ENCODE measurements around the gene STEAP1B.

DNA sequence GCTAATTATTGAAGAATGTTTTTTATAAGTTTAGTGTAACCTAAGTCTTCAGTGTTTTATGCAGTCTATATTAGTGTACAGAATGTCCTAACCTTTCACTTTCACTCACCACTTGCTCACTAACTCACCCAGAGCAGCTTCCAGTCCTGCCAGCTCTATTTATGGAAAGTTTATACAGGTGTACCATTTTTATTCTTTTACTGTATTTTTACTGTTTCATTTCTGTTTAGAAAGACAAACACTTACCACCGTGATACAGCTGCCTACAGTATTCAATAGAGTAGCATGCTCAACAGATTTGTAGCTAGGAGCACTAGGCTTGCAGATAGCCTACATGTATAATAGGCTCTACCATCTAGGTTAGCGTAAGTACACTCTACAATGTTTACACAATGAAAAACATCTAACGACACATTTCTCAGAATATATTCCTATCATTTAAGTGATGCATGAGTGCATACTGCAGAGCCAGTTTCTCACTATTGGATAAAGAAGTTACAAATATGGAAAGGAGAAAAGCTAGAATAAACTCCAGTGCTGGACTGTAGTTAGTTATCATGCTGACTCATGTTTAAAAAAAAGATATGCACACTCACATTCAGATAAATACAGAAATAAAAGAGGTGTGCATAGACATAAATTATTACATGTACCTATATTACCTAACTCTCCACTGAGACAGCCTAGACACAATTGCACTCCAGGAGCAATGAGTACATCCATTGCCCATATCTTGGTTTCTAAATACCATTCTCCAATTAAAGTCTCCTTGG, 30.4 kb downstream of the STEAP1B start:
- TF ChIP-seq POLR2A (IDR thresholded peaks at IDR 0.05; ENCODE audit: borderline replicate concordance, extremely low read depth, insufficient read depth, insufficient read length) (no peak), YY1 (IDR thresholded peaks at IDR 0.05; ENCODE audit: extremely low read depth, insufficient replicate concordance, low read depth, low read length) (no peak), RAD21 (IDR thresholded peaks at IDR 0.05; ENCODE audit: low read depth) (no peak), JUND (IDR thresholded peaks at IDR 0.05) (no peak), SIN3A (IDR thresholded peaks at IDR 0.05; ENCODE audit: low read depth) (no peak), ZFX (IDR thresholded peaks at IDR 0.05) (no peak), ELF1 (IDR thresholded peaks at IDR 0.05; ENCODE audit: borderline replicate concordance, low read depth) (no peak), ZNF274 (IDR thresholded peaks at IDR 0.05; ENCODE audit: low read depth, low read length) (no peak)
- TF ChIP-seq, protein P1, sequence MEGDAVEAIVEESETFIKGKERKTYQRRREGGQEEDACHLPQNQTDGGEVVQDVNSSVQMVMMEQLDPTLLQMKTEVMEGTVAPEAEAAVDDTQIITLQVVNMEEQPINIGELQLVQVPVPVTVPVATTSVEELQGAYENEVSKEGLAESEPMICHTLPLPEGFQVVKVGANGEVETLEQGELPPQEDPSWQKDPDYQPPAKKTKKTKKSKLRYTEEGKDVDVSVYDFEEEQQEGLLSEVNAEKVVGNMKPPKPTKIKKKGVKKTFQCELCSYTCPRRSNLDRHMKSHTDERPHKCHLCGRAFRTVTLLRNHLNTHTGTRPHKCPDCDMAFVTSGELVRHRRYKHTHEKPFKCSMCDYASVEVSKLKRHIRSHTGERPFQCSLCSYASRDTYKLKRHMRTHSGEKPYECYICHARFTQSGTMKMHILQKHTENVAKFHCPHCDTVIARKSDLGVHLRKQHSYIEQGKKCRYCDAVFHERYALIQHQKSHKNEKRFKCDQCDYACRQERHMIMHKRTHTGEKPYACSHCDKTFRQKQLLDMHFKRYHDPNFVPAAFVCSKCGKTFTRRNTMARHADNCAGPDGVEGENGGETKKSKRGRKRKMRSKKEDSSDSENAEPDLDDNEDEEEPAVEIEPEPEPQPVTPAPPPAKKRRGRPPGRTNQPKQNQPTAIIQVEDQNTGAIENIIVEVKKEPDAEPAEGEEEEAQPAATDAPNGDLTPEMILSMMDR (IDR thresholded peaks at IDR 0.05 in 2 of 3, conservative IDR thresholded peaks at IDR 0.05 in 1 of 3; ENCODE audit: borderline replicate concordance in 1 of 3, insufficient read depth in 1 of 3, low read depth in 2 of 3, low read length in 2 of 3), result no peak

Measured in HCT116 (cell line).